Measurements from ENCODE around the gene NQO1.

DNA sequence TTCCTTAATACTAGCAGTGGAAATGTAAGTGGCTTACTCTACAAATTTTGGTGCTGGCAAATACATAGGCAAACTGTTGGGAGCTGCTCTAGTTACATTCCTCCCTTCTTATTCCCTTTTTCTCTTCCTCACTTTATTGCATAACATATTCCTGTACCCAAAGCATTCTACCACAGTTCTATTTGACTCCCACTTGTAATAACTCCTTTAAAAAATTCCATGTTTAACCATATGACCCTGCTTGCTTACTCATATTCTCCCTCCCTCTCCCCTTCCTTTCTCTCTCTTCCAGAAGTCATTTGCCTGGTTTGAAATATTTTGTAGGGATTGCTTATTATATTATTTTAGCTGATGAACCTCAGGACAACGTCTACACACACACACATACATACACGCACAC, 22.7 kb downstream of the NQO1 start:
- TF ChIP-seq, protein P1, sequence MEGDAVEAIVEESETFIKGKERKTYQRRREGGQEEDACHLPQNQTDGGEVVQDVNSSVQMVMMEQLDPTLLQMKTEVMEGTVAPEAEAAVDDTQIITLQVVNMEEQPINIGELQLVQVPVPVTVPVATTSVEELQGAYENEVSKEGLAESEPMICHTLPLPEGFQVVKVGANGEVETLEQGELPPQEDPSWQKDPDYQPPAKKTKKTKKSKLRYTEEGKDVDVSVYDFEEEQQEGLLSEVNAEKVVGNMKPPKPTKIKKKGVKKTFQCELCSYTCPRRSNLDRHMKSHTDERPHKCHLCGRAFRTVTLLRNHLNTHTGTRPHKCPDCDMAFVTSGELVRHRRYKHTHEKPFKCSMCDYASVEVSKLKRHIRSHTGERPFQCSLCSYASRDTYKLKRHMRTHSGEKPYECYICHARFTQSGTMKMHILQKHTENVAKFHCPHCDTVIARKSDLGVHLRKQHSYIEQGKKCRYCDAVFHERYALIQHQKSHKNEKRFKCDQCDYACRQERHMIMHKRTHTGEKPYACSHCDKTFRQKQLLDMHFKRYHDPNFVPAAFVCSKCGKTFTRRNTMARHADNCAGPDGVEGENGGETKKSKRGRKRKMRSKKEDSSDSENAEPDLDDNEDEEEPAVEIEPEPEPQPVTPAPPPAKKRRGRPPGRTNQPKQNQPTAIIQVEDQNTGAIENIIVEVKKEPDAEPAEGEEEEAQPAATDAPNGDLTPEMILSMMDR (conservative IDR thresholded peaks at IDR 0.05; ENCODE audit: low read length) = no peak
- TF ChIP-seq EZH2phosphoT487 (IDR thresholded peaks at IDR 0.05; ENCODE audit: borderline replicate concordance) = no peak
